HEK293 (cell line): ENCODE results near the gene PAPSS1.

Source experiments
- GLI2 ChIP-seq: fragments of 450-650 bp; formaldehyde crosslinking; IDR thresholded peaks from 2 replicates; pipeline ENCODE4; 2017; ENCODE audit warnings: missing biosample characterization, missing genetic modification characterization, low read depth, borderline replicate concordance
- KLF7 ChIP-seq: fragments of 450-650 bp; formaldehyde crosslinking; IDR thresholded peaks from 2 replicates; pipeline ENCODE4 v1.5.1; 2016; ENCODE audit warnings: missing biosample characterization, missing genetic modification characterization, borderline replicate concordance
- KLF8 ChIP-seq: fragments of 450-650 bp; formaldehyde crosslinking; IDR thresholded peaks from 2 replicates; pipeline ENCODE4 v1.5.1; 2016; ENCODE audit warnings: missing biosample characterization, missing genetic modification characterization
- MZF1 ChIP-seq: fragments of 450-650 bp; formaldehyde crosslinking; IDR thresholded peaks from 2 replicates; pipeline ENCODE4 v1.5.1; 2017; ENCODE audit warnings: missing biosample characterization, missing genetic modification characterization, borderline replicate concordance
- PRDM10 ChIP-seq: fragments of 450-650 bp; formaldehyde crosslinking; IDR thresholded peaks from 2 replicates; pipeline ENCODE4 v1.5.1; 2016; ENCODE audit warnings: missing biosample characterization, missing genetic modification characterization
- PRDM4 ChIP-seq: fragments of 450-650 bp; formaldehyde crosslinking; IDR thresholded peaks from 2 replicates; pipeline ENCODE4 v1.5.1; 2017; ENCODE audit warnings: missing biosample characterization, missing genetic modification characterization
- SCRT1 ChIP-seq: fragments of 450-650 bp; formaldehyde crosslinking; IDR thresholded peaks from 2 replicates; pipeline ENCODE4 v1.5.1; 2016; ENCODE audit warnings: missing biosample characterization, missing genetic modification characterization, borderline replicate concordance
- ZBTB17 ChIP-seq: fragments of 450-650 bp; formaldehyde crosslinking; IDR thresholded peaks from 2 replicates; pipeline ENCODE4 v1.5.1; 2016; ENCODE audit warnings: missing biosample characterization, missing genetic modification characterization
- ZBTB44 ChIP-seq: fragments of 450-650 bp; IDR thresholded peaks from 2 replicates; pipeline ENCODE4 v1.5.1; 2018; ENCODE audit warnings: missing biosample characterization, mild to moderate bottlenecking, missing genetic modification characterization
- ZBTB6 ChIP-seq: fragments of 450-650 bp; formaldehyde crosslinking; IDR thresholded peaks from 2 replicates; pipeline ENCODE4 v1.5.1; 2017; ENCODE audit warnings: missing biosample characterization, missing genetic modification characterization
- ZNF10 ChIP-seq: fragments of 450-650 bp; formaldehyde crosslinking; IDR thresholded peaks from 2 replicates; pipeline ENCODE4 v1.5.1; 2017; ENCODE audit warnings: missing biosample characterization, missing genetic modification characterization
- ZNF157 ChIP-seq: fragments of 450-650 bp; formaldehyde crosslinking; IDR thresholded peaks from 2 replicates; pipeline ENCODE4 v1.5.1; 2016; ENCODE audit warnings: missing biosample characterization, missing genetic modification characterization
- ZNF175 ChIP-seq: fragments of 450-650 bp; formaldehyde crosslinking; IDR thresholded peaks from 2 replicates; pipeline ENCODE4 v1.5.1; 2016; ENCODE audit warnings: missing biosample characterization, missing genetic modification characterization
- ZNF184 ChIP-seq: fragments of 450-650 bp; IDR thresholded peaks from 2 replicates; pipeline ENCODE4 v1.5.1; 2018; ENCODE audit warnings: missing biosample characterization, mild to moderate bottlenecking, missing genetic modification characterization
- ZNF221 ChIP-seq: fragments of 450-650 bp; formaldehyde crosslinking; IDR thresholded peaks from 2 replicates; pipeline ENCODE4 v1.5.1; 2017; ENCODE audit warnings: missing biosample characterization, missing genetic modification characterization, borderline replicate concordance
- ZNF404 ChIP-seq: fragments of 450-650 bp; formaldehyde crosslinking; IDR thresholded peaks from 2 replicates; pipeline ENCODE4 v1.5.1; 2017; ENCODE audit warnings: missing biosample characterization, missing genetic modification characterization
- ZNF513 ChIP-seq: fragments of 450-650 bp; IDR thresholded peaks from 2 replicates; pipeline ENCODE4 v1.5.1; 2018; ENCODE audit warnings: missing biosample characterization, missing genetic modification characterization
- ZNF529 ChIP-seq: fragments of 450-650 bp; formaldehyde crosslinking; IDR thresholded peaks from 2 replicates; pipeline ENCODE4 v1.5.1; 2017; ENCODE audit warnings: missing genetic modification characterization, missing biosample characterization; ENCODE audit not compliant: insufficient replicate concordance
- ZNF561 ChIP-seq: fragments of 450-650 bp; IDR thresholded peaks from 2 replicates; pipeline ENCODE4 v1.5.1; 2018; ENCODE audit warnings: missing biosample characterization, missing genetic modification characterization, borderline replicate concordance
- ZNF626 ChIP-seq: fragments of 450-650 bp; sonication (Bioruptor Pico); formaldehyde crosslinking; IDR thresholded peaks from 2 replicates; pipeline ENCODE4 v1.5.1; 2018; ENCODE audit warnings: missing biosample characterization, missing genetic modification characterization, inconsistent platforms
- ZNF660 ChIP-seq: fragments of 450-650 bp; IDR thresholded peaks from 2 replicates; pipeline ENCODE4 v1.5.1; 2018; ENCODE audit warnings: missing biosample characterization, mild to moderate bottlenecking, missing genetic modification characterization
- ZNF704 ChIP-seq: fragments of 450-650 bp; formaldehyde crosslinking; IDR thresholded peaks from 2 replicates; pipeline ENCODE4 v1.5.1; 2016; ENCODE audit warnings: missing biosample characterization, missing genetic modification characterization
- ZNF776 ChIP-seq: fragments of 450-650 bp; formaldehyde crosslinking; IDR thresholded peaks from 2 replicates; pipeline ENCODE4 v1.5.0; 2017; ENCODE audit warnings: missing biosample characterization, missing genetic modification characterization, borderline replicate concordance
- ZSCAN18 ChIP-seq: fragments of 450-650 bp; formaldehyde crosslinking; IDR thresholded peaks from 2 replicates; pipeline ENCODE4 v1.5.1; 2016; ENCODE audit warnings: missing biosample characterization, missing genetic modification characterization

PAPSS1 gene

GRCh38 chr4:107654694-107655093 is 65.3 kb downstream of the PAPSS1 start (continued):
- no peak for TF ChIP-seq KLF7
- TF ChIP-seq ZNF404 (tag by site-specific recombination) = no peak
- no peak for TF ChIP-seq ZNF157 (tag by site-specific recombination)
- TF ChIP-seq MZF1 (tag by site-specific recombination) = 0 out of 2 replicates have a peak, but pooled peaks have one; percentile 15
- TF ChIP-seq ZNF513 (tag by site-specific recombination) = peak; percentile 32; the same call in 1 of the 2 replicates
- TF ChIP-seq ZNF175 (tag by site-specific recombination) = no peak
- no peak for TF ChIP-seq ZNF626 (tag by site-specific recombination)
- peak; percentile 77 for TF ChIP-seq ZBTB44 (tag by site-specific recombination)
- no peak for TF ChIP-seq PRDM10
- peak; percentile 97 for TF ChIP-seq SCRT1 (tag by site-specific recombination)
- no peak; the same call in 1 of the 2 replicates for TF ChIP-seq ZBTB6 (tag by site-specific recombination)
- no peak for TF ChIP-seq ZNF704 (tag by site-specific recombination)
- peak; percentile 68; the same call in 1 of the 2 replicates for TF ChIP-seq ZNF561 (tag by site-specific recombination)
- no peak for TF ChIP-seq ZNF529 (tag by site-specific recombination)
- TF ChIP-seq ZNF10 = no peak
- peak; percentile 42; the same call in 1 of the 2 replicates for TF ChIP-seq ZNF660 (tag by site-specific recombination)
- TF ChIP-seq ZNF184 (tag by site-specific recombination) = no peak
- TF ChIP-seq KLF8 (tag by site-specific recombination) = 0 out of 2 replicates have a peak, but pooled peaks have one; percentile 35
- TF ChIP-seq ZNF221 = no peak
- TF ChIP-seq PRDM4 (tag by site-specific recombination) = peak; percentile 85
- TF ChIP-seq ZBTB17 = peak; percentile 58
- TF ChIP-seq ZSCAN18 (tag by site-specific recombination) = 0 out of 2 replicates have a peak, but pooled peaks have one; percentile 28
- TF ChIP-seq ZNF776 (tag by site-specific recombination) = no peak
- TF ChIP-seq GLI2 (tag by site-specific recombination) = peak; percentile 70; the same call in 1 of the 2 replicates
